ENCODE results near the gene DNM1L. TPM values are rescaled to one million over a fixed set of nuclear protein-coding genes. Genes with fewer than 3 reads are reported as not detected.

Gene DNM1L
- polyA plus RNA-seq, 2 of the 4 experiments (the other 2 are of a cell fraction), result 67.0 to 121 TPM

GRCh38 chr12:32768518-32768917 lies 89.4 kb downstream of the DNM1L start (continued):
- no peak for TF ChIP-seq FOXS1 (CRISPR knock-in tag; IDR thresholded peaks at IDR 0.05)

GRCh38 chr12:32770141-32770540 lies 91.0 kb downstream of the DNM1L start:
- Histone ChIP-seq H3K4me2 (no peak overlapping the region), H3K4me3 (no peak overlapping the region), H3K9me3 (no peaks in the 10 kb centered on the region), H3K27ac (no peak overlapping the region), H3K4me1 (no peaks in the 10 kb centered on the region)
- ChIA-PET CTCF (interaction anchor here (3.1 kb wide), 1 partner anchor 14 kb away, joined by 15 read pairs; the partner anchor contains the start of gene YARS2), POLR2A (no interaction called here)
- FAIRE-seq (no peak), ATAC-seq (no peak), DNase-seq (ENCODE audit: low read depth in 1 of 2, low spot score in 1 of 2) (no peak)
- no peak for TF ChIP-seq GATA3 (IDR thresholded peaks at IDR 0.05; ENCODE audit: borderline replicate concordance)
- no peak for TF ChIP-seq EP300 (IDR thresholded peaks at IDR 0.05)
- no peak for TF ChIP-seq KDM5A (IDR thresholded peaks at IDR 0.05)
- no peak for TF ChIP-seq TFCP2L1 (CRISPR knock-in tag; IDR thresholded peaks at IDR 0.05)
- no peak for TF ChIP-seq RARB (CRISPR knock-in tag; IDR thresholded peaks at IDR 0.05)
- no peak for TF ChIP-seq CEBPB (IDR thresholded peaks at IDR 0.05)
- TF ChIP-seq ZC3H11A (IDR thresholded peaks at IDR 0.05), result no peak
- TF ChIP-seq FOSL2 (IDR thresholded peaks at IDR 0.05), result no peak
- TF ChIP-seq FOSL2 (CRISPR knock-in tag; IDR thresholded peaks at IDR 0.05), result no peak
- TF ChIP-seq POLR2AphosphoS2 (conservative IDR thresholded peaks at IDR 0.05; ENCODE audit: low read length), result no peak
- TF ChIP-seq, protein P1, sequence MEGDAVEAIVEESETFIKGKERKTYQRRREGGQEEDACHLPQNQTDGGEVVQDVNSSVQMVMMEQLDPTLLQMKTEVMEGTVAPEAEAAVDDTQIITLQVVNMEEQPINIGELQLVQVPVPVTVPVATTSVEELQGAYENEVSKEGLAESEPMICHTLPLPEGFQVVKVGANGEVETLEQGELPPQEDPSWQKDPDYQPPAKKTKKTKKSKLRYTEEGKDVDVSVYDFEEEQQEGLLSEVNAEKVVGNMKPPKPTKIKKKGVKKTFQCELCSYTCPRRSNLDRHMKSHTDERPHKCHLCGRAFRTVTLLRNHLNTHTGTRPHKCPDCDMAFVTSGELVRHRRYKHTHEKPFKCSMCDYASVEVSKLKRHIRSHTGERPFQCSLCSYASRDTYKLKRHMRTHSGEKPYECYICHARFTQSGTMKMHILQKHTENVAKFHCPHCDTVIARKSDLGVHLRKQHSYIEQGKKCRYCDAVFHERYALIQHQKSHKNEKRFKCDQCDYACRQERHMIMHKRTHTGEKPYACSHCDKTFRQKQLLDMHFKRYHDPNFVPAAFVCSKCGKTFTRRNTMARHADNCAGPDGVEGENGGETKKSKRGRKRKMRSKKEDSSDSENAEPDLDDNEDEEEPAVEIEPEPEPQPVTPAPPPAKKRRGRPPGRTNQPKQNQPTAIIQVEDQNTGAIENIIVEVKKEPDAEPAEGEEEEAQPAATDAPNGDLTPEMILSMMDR (IDR thresholded peaks at IDR 0.05), result no peak
- TF ChIP-seq ZNF302 (CRISPR knock-in tag; IDR thresholded peaks at IDR 0.05), result no peak
- TF ChIP-seq BHLHE40 (IDR thresholded peaks at IDR 0.05; ENCODE audit: low read depth, low read length), result no peak
- 3% methylated on average over 1 of the region's 1 CpG for WGBS (ENCODE audit: missing lambda C conversion rate)

- H3K4me2 ChIP-seq, result no peak overlapping the region
- FAIRE-seq (no peak), DNase-seq (ENCODE audit: low read depth in 1 of 2, low spot score in 1 of 2) (no peak), ATAC-seq (no peak)
- CTCF ChIA-PET, result interaction anchor here (0.6 to 1.8 kb wide), 5 partner anchors 15 to 200 kb away, joined by 3 to 7 read pairs (median 3); partner anchors contain the start of gene YARS2
- TF ChIP-seq, protein P1 (IDR thresholded peaks at IDR 0.05), result no peak
- TF ChIP-seq FOSL2 (IDR thresholded peaks at IDR 0.05) (no peak), FOSL2 (CRISPR knock-in tag; IDR thresholded peaks at IDR 0.05) (no peak), RFX5 (IDR thresholded peaks at IDR 0.05) (no peak), NFE2L2 (conservative IDR thresholded peaks at IDR 0.05; ENCODE audit: low read length) (no peak), MYC (IDR thresholded peaks at IDR 0.05; ENCODE audit: borderline replicate concordance, low read length) (no peak)
- TF ChIP-seq, protein P2, sequence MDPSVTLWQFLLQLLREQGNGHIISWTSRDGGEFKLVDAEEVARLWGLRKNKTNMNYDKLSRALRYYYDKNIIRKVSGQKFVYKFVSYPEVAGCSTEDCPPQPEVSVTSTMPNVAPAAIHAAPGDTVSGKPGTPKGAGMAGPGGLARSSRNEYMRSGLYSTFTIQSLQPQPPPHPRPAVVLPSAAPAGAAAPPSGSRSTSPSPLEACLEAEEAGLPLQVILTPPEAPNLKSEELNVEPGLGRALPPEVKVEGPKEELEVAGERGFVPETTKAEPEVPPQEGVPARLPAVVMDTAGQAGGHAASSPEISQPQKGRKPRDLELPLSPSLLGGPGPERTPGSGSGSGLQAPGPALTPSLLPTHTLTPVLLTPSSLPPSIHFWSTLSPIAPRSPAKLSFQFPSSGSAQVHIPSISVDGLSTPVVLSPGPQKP (IDR thresholded peaks at IDR 0.05; ENCODE audit: low read depth, low read length), result no peak
- POLR2A ChIA-PET, result no interaction called here
- H3K4me3 ChIP-seq, result no peak overlapping the region
- H3K27ac ChIP-seq, result no peak overlapping the region
- no peaks in the 10 kb centered on the region for H3K9me3 ChIP-seq
- WGBS (ENCODE audit: missing lambda C conversion rate), result 25% methylated on average over 6 of the region's 6 CpGs
- no peaks in the 10 kb centered on the region for H3K4me1 ChIP-seq
Observed at GRCh38 chr12:32773691-32774090, 94.6 kb downstream of the DNM1L start.

Data from A549 (cell line).